Lower leg skin (tissue), 4 donors: ENCODE results near the gene TTYH2. TPM values are rescaled to one million over a fixed set of nuclear protein-coding genes. Genes with fewer than 3 reads are reported as not detected.

Experiments
- DNase-seq, 2 donors: peaks; one replicate each; pipeline ENCODE4 v3.0.0-alpha.2; 2019; ENCODE audit warnings: low spot score in 2 of 2
- H3K4me3 ChIP-seq: fragments of 200-600 bp; sonication (generic); 2 replicates; pipeline ENCODE4 v1.5.1; 2017; ENCODE audit warnings: mild to moderate bottlenecking, low read depth; ENCODE audit not compliant: poor library complexity, severe bottlenecking
- POLR2A ChIP-seq, 2 donors: fragments of 450-650 bp; IDR thresholded peaks; one replicate each; pipeline ENCODE4 v1.6.1; 2016 to 2017; ENCODE audit warnings: antibody characterized with exemption in 2 of 2, mild to moderate bottlenecking in 1 of 2, moderate library complexity in 1 of 2
- WGBS, 2 donors: methylation state at CpG; one replicate each; pipeline ENCODE4 v1.1.5; 2018; 5-methylcytosine and 5-hydroxymethylcytosine counted together
- intact Hi-C: fragments of 100-400 bp; cut with DNase I; formaldehyde crosslinking; loops from one replicate; pipeline ENCODE4 v1.15.0; 2023; ENCODE audit warnings: low total_unique reads
- total RNA-seq, 4 donors: library from RNA; depleted of rRNA; stranded (reverse); fragments of >200 nt; gene quantifications; one replicate each; pipeline ENCODE4 v1.1.0, GENCODE V29; 2016
- TF ChIP-seq, protein P1 (sequence below), 3 donors: fragments of 450-650 bp; IDR thresholded peaks; one replicate each; pipeline ENCODE4 v1.5.1; 2016; ENCODE audit warnings: antibody characterized with exemption in 3 of 3, mild to moderate bottlenecking in 3 of 3, moderate library complexity in 2 of 3

The TTYH2 gene
- total RNA-seq, 4 donors from 2014 or later = 4.3 to 12.7 (median 8.6) TPM

DNA sequence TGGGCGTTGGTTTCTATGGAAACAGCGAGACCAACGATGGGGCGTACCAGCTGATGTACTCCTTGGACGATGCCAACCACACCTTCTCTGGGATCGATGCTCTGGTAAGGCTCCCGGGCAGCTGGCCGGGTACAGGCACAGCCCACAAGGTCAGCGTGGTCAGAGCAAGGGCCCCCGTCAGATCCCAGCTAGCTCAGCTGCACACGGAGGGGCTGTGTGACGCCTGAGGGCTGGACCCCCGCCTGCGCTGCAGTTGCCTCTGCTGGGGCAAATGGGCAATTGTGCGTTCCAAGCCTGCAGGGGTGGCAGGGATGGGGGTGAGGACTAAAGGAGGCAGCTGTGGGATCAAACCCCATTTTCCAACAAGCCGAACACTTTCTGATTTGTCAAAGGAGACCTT lies 17.5 kb downstream of the TTYH2 start:
- no peak overlapping the region for H3K4me3 ChIP-seq
- TF ChIP-seq, protein P1, sequence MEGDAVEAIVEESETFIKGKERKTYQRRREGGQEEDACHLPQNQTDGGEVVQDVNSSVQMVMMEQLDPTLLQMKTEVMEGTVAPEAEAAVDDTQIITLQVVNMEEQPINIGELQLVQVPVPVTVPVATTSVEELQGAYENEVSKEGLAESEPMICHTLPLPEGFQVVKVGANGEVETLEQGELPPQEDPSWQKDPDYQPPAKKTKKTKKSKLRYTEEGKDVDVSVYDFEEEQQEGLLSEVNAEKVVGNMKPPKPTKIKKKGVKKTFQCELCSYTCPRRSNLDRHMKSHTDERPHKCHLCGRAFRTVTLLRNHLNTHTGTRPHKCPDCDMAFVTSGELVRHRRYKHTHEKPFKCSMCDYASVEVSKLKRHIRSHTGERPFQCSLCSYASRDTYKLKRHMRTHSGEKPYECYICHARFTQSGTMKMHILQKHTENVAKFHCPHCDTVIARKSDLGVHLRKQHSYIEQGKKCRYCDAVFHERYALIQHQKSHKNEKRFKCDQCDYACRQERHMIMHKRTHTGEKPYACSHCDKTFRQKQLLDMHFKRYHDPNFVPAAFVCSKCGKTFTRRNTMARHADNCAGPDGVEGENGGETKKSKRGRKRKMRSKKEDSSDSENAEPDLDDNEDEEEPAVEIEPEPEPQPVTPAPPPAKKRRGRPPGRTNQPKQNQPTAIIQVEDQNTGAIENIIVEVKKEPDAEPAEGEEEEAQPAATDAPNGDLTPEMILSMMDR (IDR thresholded peaks at IDR 0.05) = no peak
- no peak for TF ChIP-seq POLR2A (IDR thresholded peaks at IDR 0.05)
- 89 to 93% methylated on average over 16 of the region's 16 CpGs for WGBS, 2 donors
- no peak for DNase-seq
- intact Hi-C loops = no loop called here

DNA sequence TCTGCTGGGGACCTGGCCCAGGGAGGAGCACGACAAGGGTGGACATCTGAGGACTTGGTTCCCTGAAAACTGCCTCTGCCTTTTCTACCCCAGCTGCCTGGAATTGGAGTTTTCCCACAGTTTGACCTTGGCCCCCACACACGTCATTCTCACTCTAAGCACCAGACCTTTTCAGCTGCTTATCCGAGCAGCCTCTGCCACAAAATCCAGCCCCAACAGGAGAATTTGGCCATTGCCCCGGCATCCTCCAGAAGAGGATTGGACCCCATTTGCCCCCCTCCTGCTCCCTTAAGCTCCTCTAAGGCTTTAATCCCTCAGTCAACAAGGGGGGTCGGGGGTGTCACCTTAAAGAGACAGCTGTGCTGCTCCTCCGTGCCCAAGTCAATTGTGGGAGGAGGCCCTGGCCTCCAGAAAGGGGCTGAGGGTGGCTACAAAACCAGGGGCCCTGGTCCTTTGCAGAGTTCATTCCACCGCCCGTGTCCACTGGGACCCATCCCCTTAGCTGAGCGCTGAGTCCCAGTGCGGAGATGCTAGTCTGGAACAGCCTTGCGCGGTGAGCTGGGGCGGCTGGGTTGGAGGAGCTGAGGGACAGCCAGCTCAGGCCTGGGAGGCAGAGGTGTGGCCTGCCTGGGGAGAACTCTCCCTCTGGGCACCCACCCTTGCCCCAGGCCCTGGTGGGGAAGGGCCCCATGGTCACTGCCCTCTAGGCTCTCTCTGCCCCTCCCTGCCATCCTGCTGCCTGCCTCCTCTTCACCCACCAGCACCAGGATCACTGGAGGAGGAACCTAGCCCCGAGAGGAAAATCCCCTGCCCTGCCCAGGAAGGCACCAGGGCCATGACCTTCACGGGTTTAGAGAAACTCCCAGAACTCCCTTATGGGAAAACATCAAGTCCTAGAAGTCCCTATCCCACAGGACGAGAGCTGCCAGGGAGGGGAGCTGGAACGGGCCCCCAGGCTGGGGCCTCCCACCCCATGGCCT lies 18.8 kb downstream of the TTYH2 start:
- H3K4me3 ChIP-seq = no peak overlapping the region
- intact Hi-C loops = no loop called here
- no peak for TF ChIP-seq POLR2A (IDR thresholded peaks at IDR 0.05)
- TF ChIP-seq, protein P1 (IDR thresholded peaks at IDR 0.05) = no peak
- 76 to 89% methylated on average over 12 to 17 of the region's 17 CpGs for WGBS, 2 donors
- no peak for DNase-seq

DNA sequence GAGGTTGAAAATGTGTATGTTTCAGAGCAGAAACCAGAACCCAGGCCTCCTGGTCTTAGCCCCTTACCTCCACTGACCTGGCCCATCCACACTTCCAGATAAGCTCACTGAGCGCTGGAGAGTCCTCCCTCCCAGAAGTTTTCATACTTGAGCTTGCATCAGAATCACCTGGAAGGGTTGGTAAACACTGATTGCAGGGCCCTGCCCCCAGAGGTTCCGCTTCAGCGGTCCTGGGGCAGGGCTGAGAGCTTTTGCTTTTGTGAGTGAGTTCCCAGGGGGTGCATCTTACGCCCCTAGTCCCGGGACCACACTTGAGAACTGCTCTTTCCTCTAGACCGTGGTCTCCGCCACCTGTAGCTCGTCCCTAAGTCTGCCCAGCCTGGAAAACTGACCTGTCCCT lies 20.6 kb downstream of the TTYH2 start:
- H3K4me3 ChIP-seq = no peak overlapping the region
- intact Hi-C loops = no loop called here
- TF ChIP-seq, protein P1 (IDR thresholded peaks at IDR 0.05) = no peak
- TF ChIP-seq POLR2A (IDR thresholded peaks at IDR 0.05) = no peak
- DNase-seq = no peak
- WGBS, 2 donors = 92 to 93% methylated on average over 8 of the region's 8 CpGs

DNA sequence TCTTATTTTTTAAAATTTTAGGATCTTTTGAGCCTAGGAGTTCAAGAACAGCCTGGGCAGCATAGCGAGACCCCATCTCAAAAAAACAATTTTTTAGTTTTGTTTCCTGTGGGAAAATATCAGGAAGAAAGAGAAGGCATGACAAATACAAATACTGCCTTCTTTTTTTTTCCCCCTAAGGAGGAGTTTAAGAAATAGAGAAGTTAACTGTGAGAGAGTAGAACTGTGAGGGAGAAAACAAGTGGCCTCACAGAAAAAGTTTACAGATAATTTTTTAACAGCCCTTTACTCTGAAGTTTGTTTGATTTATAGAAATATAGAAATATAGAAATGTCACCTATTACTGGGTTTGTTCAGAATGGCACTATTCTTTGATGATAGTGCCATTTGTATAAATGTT lies 21.1 kb downstream of the TTYH2 start:
- intact Hi-C loops = no loop called here

DNA sequence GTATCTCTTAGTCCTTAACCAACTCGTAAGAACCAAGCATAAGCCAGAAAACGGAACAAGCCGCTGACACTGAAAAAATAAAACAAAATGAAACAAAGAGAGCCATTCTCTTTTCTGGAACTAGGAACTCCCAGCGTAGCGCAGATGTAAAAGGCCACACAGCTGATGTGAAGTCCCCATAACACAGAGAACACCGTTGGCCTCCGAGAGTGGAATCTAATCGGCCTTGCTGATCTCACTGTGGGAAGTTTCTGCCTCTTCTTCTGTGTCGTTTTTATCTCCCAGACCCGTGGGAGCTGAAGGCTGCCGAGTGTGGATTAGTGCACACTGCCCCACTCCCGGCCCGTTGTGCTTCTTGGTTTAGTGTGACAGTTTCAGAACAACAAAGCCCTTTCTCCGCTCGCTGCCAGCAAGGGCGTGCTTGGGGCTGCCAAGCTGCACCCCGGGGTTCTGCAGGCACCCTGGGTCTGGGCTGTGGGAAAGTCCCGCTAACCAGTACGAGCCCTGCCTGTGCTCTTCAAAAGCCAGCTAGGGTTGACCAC lies 21.7 kb downstream of the TTYH2 start:
- DNase-seq = no peak
- 65 to 77% methylated on average over 19 of the region's 19 CpGs for WGBS, 2 donors
- no peak for TF ChIP-seq POLR2A (IDR thresholded peaks at IDR 0.05)
- TF ChIP-seq, protein P1 (IDR thresholded peaks at IDR 0.05) = no peak
- intact Hi-C loops = no loop called here
- no peak overlapping the region for H3K4me3 ChIP-seq

More for the DNA sequence above, 21.1 kb downstream of the TTYH2 start:
- WGBS, 2 donors = 77 to 91% methylated on average over 1 of the region's 1 CpG
- no peak for TF ChIP-seq POLR2A (IDR thresholded peaks at IDR 0.05)
- TF ChIP-seq, protein P1 (IDR thresholded peaks at IDR 0.05) = no peak
- no peak overlapping the region for H3K4me3 ChIP-seq
- DNase-seq = no peak
